Measurements from ENCODE around the gene SGMS1. TPM values are rescaled to one million over a fixed set of nuclear protein-coding genes. Genes with fewer than 3 reads are reported as not detected.
"Not testable (repeated sequence)": the region's sequence is repeated elsewhere in the genome, so short reads cannot be mapped to it uniquely, and the experiment has no call there.

The SGMS1 gene
- total and polyA plus RNA-seq, 2 experiments from 2014 or later, result 15.0 to 34.7 TPM

- no peak overlapping the region for H3K4me3 ChIP-seq
- TF ChIP-seq ZNF462 (CRISPR knock-in tag; IDR thresholded peaks at IDR 0.05) (no peak), ETS1 (IDR thresholded peaks at IDR 0.05) (no peak), JUNB (IDR thresholded peaks at IDR 0.05; ENCODE audit: unreplicated experiment) (no peak), CTCF (conservative IDR thresholded peaks at IDR 0.05; ENCODE audit: low read depth in 2 of 2) (no peak), ZNF114 (CRISPR knock-in tag; IDR thresholded peaks at IDR 0.05) (no peak), POLR2AphosphoS5 (IDR thresholded peaks at IDR 0.05; ENCODE audit: low read depth) (no peak), EZH2phosphoT487 (IDR thresholded peaks at IDR 0.05; ENCODE audit: unreplicated experiment) (no peak), STAT1 (IDR thresholded peaks at IDR 0.05; ENCODE audit: unreplicated experiment) (no peak), ZNF331 (CRISPR knock-in tag; IDR thresholded peaks at IDR 0.05; ENCODE audit: low read depth) (no peak), NANOG (IDR thresholded peaks at IDR 0.05; ENCODE audit: borderline replicate concordance) (no peak), EZH2 (IDR thresholded peaks at IDR 0.05; ENCODE audit: low read depth, unreplicated experiment) (no peak)
- ATAC-seq, result no peak
Observed at GRCh38 chr10:50358411-50358810, 265.3 kb downstream of the SGMS1 start.

GRCh38 chr10:50356481-50356832 is 267.3 kb downstream of the SGMS1 start:
- H3K79me2 ChIP-seq (replicated peaks; ENCODE audit: insufficient read depth), result peaks cover 14% of the 10 kb centered on the region
- not testable (repeated sequence) for H2AFZ ChIP-seq; H3K4me1 ChIP-seq (ENCODE audit: insufficient read depth); H3K4me2 ChIP-seq; ATAC-seq; H3K4me3 Mint-ChIP-seq; H3K27me3 Mint-ChIP-seq (ENCODE audit: insufficient read depth, low read depth, poor library complexity); H3K4me3 ChIP-seq; H4K20me1 ChIP-seq (replicated peaks; ENCODE audit: insufficient read depth); DNase-seq (ENCODE audit: low spot score); H3K36me3 ChIP-seq (ENCODE audit: insufficient read depth); H3K27me3 ChIP-seq (ENCODE audit: insufficient read depth); H3K27ac Mint-ChIP-seq; H3K27ac ChIP-seq (ENCODE audit: low read depth); H3F3A ChIP-seq (replicated peaks; ENCODE audit: low read depth); H3K9me2 ChIP-seq (ENCODE audit: insufficient read depth)
- Mint-ChIP-seq H3K4me1 (peaks cover 14% of the 10 kb centered on the region), H3K9me3 (peaks cover 22% of the 10 kb centered on the region), H3K36me3 (ENCODE audit: low read depth) (peaks cover 29% of the 10 kb centered on the region)

More at GRCh38 chr10:50358411-50358810, 265.3 kb downstream of the SGMS1 start:
- Histone ChIP-seq H3K27ac (ENCODE audit: low read depth) (no peak overlapping the region), H3K4me1 (ENCODE audit: insufficient read depth) (peaks cover 15% of the 10 kb centered on the region), H3K9me2 (ENCODE audit: insufficient read depth) (no peaks in the 10 kb centered on the region), H3K79me2 (replicated peaks; ENCODE audit: insufficient read depth) (peaks cover 5% of the 10 kb centered on the region), H3K27me3 (ENCODE audit: insufficient read depth) (no peaks in the 10 kb centered on the region), H3K36me3 (ENCODE audit: insufficient read depth) (no peaks in the 10 kb centered on the region; the same call in 1 of the 2 replicates), H3K4me2 (no peak overlapping the region), H3F3A (replicated peaks; ENCODE audit: low read depth) (no peaks in the 10 kb centered on the region), H4K20me1 (replicated peaks; ENCODE audit: insufficient read depth) (no peaks in the 10 kb centered on the region), H2AFZ (no peak overlapping the region)
- Mint-ChIP-seq H3K4me1 (peaks cover 29% of the 10 kb centered on the region), H3K27me3 (ENCODE audit: insufficient read depth, low read depth, poor library complexity) (peaks cover 6% of the 10 kb centered on the region), H3K36me3 (ENCODE audit: low read depth) (peaks cover 21% of the 10 kb centered on the region; the same call in 2 of the 3 replicates), H3K4me3 (no peak overlapping the region), H3K9me3 (peaks cover 17% of the 10 kb centered on the region; the same call in 2 of the 3 replicates), H3K27ac (0 out of 2 replicates have a peak overlapping the region, but pooled peaks have one; percentile 31)
- no peak for DNase-seq (ENCODE audit: low spot score)
